Measurements from ENCODE around the gene WFIKKN1.

The WFIKKN1 gene

DNA sequence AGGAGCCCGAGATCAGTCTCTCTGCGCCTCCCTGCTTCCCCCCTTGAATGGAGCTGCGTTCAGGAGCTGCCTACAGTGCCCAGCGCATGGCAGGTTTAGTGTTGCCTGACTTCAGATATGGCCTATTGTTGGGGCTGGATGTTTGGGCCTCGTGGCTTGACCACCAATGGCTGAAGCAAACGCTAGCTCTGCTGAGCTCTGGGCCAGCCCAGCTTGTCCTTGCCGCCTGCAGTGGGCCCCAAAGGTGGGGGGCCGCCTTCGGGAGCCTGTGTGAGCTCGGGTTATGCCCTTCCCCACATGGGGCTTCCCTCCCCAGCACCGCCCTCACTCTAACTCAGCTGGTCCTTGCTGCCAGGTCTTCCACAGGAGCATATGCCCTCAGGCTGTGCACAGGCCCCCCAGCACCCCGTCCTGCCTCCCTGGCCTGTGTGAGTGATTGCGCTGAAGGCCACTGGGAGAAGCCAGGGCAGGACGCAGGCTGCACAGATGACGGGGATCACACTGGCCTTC is 7.3 kb downstream of the WFIKKN1 start:
- no peak for DNase-seq

DNA sequence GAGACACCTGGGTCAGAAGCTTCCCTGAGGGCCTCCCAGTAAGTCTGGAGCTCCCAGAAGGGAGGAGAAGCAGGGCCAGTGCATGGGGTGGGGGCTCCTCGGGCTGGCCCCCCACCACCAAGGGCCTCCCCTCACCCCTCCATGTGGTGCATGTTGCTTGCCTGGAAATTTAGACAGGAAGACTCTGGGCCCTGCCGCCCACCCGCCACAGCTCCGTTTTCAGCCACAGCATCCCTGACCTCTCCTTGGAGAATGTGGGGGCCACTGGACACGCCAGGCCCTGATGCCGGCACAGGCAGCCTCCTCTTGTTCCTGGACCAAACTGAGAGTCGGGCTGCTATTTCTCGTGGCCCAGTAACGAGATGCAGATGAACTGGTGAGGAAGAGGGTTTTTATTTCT is 8.1 kb downstream of the WFIKKN1 start:
- no peak for DNase-seq

DNA sequence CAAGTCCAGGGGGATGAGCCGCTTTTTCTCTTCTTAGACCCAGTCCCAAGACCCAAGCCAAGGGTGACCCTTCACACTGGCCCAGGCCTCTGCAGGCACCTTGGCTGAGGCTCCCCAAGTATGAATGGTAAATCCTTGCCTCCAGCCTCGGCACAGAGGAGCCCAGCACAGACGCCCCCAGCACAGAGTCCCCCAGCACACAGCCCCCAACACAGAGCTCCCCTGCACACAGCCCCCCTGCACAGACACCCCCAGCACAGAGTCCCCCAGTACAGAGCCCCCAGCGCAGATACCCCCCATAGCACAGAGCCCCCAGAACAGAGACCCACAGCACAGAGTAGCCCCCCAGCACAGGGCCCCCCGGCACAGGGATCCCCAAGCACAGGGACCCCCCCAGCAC is 9.8 kb downstream of the WFIKKN1 start:
- no peak for DNase-seq

DNA sequence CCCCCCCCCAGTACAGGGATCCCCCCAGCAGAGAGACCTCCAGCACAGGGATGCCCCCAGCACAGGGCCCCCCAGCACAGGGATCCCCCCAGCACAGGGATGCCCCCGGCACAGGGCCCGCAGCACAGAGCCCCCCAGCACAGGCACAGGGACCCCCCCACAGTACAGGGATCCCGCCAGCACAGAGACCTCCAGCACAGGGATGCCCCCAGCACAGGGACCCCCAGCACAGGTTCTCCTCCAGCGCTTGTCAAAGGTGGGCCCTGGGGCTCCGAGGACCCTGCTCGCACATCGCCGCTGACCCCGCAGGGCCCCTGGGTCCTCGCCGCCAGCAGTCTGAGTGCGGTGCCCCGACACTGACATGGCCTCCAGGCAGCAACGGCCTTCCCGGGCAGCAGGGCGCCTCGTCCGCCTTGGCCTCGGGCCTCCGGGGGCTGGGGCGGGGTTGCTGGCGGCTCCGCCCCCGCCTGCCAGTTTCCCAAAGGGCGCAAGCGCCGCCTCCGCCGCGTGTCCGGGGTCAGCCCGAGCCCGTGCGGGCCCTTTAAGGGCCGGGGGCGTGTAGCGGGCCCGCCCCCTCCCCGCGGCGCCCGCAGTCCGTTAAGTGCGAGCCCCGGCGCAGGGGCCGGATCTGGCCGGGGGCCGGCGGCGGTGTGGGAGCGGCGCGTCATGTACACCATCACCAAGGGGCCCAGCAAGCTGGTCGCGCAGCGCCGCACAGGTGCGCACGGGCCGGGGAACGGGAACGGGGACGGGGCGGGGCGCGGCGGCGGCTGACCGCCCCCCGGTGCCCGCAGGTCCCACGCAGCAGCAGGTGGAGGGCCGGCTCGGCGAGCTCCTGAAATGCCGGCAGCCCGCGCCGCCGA is 10.8 kb downstream of the WFIKKN1 start, which contains the start of gene MCRIP2:
Gene MCRIP2, plus strand, starts transcription at position 503 of the 863 bp plus-strand sequence. Its CDS starts 164 bp downstream, at position 667.
- peak; percentile 78 for DNase-seq

DNA sequence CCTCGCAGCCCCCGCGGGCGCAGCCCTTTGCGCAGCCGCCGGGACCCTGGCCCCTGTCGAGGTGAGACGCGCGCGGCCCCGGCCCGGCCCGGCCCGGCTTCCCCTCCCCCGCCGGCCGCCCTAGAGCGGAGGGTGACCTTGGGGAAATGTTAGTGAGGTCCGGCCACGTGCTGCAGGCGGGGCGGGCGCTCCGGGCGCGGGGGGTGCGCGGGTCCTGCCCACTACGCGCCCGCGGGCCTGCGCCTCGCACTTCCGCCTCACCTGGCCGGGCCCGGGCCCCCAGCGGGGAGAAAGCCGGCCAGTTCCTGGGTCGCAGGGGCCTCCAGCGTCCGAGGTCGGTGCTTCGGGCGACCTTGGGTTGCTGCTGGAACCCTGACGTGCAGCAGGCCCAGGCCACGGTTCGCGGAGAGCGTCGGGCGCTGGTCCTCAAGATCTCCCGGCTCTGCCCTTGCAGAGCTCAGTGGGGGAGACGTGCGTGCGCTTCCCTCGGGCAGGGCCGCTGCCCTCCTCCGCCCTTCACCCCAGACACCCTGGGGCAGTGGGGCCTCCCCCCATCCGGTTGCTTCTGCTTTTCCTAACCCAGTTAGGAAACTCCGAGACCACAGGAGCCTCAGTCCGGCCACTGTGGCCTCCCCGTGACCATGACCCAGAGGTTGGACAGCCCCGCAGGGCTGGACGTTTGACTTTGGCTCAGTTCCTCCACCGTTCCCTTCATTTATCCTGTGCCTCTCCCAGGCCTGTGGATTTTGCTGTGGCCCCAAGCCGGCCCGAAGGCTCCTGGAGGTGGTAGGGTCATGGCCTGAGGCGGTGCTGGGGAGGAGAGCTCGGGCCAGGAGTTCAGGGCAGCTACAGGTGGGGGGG is 11.6 kb downstream of the WFIKKN1 start:
- DNase-seq: peak; percentile 46

DNA sequence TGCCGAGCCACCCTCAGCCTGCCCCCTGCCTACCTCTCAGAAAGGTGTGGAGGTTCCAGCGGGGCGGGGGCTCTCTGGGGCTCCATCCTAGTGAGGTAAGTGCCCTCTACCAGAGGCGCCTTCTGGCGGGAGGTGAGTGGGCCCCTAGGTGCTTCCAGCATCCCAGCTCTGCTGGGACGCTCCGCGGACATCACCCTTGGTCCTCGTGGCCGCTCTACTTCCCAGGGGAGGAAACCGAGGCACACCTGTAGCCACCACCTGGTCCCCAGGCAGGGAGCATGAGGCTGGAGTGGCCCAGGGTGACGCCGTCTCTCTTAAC is 12.2 kb downstream of the WFIKKN1 start:
- no peak for DNase-seq

DNA sequence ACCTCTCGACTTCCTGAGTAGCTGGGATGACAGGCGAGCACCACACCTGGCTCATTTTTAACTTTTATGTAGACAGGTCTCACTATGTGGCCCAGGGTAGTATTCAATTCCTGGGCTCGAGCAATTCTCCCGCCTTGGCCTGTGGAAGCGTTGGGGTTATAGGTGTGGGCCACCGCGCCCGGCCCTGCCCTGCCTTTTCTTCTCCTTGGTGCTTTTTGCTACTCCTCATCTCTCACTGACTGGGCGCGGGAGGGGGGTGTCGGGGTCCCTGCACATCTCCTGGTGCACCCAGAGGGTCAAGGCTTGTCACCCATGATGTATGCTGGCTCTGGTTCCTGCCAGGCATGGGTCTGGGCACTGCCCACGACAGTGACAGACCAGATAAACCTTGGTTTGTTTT is 13.8 kb downstream of the WFIKKN1 start:
- no peak for DNase-seq

DNA sequence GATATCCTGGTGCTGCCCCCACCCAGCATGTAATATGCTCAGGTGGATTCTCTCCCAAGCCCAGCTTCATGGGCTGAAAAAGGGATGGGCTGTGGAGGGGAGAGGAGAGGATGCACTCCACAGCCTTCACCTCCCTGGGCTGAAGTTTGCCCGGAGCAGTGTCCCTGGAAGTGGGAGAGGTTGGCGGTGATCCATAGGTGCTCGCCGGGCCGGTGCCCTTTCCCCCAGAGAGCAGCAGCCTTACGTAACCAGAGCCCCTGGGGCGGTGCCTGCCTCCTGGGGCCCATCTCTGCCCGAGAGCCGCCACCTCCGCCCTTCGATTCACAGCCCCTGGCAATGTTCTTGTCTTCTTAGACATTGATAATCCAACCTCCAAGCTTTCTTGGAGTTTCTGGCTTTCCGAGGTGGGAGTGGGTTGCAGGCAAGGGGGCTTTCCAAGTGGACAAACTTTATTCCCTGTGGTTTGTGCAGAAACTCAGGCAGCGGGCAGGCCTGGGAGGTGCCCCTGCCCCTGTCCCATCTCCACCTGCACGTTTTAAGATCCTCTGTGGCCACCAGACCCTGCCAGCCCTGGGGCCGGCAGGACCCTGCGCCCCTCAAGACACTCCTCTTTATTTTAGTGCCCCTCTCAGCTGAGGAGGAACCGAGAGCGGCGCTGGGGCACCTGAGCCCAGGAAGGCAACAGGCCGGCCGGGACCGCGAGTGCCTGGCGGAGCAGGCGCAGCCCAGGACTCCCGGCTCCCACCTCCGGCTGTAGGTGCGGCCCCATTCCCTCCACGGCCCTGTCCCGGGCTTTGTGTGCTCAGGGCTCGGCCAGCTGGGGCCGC is 15.3 kb downstream of the WFIKKN1 start:
- no peak for DNase-seq

DNA sequence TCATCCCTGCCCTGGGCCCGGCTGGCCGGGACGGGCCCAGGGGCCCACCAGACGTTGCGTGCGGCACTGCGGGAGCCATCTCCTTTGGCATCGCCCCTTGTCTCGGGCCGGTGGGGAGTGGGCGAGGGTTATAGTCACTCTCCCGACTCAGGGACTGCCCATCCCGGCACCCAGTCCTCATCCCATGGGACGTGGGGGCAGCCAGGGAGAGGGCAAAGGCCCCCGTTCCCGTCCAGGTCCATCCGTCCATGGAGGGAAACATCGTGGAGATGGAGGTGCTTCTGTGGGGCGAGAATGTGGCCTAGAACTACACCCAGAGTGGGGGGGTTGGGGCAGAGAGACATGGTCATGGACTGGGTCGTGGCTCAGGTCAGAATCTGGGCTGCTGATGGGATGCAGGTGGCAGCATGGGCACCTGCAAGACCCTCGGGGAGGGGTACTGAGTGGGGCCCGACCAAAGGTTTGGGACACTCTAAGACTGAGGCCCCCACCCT is 15.9 kb downstream of the WFIKKN1 start:
- no peak for DNase-seq

DNA sequence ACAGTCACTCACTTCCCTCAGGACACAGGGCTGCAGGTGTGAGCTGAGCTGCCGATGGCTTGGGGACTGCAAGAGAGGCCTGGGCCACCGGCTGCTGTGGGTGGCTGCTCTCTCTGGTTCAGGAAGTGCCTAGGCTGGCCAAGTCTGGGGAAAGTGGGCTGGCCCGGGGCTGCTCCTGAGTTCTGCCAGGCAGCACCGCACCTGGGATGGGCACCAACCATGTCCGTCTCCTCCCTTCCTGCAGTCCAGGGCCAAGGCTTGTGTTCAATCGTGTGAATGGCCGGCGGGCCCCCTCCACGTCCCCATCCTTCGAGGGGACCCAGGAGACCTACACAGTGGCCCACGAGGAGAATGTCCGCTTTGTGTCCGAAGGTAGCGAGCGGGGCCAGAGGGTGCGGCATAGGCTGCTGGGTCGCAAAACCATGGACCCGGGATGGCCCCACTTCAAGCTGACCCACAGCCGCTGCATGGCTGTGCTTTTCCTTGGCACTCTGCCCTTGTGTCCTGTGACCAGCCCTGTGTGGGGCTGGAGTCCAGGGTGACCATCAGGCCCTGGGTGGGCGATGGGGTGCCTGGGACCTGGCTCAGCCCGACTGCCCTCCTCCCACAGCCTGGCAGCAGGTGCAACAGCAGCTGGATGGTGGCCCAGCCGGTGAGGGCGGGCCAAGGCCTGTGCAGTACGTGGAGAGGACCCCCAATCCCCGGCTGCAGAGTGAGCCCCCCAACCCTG is 16.6 kb downstream of the WFIKKN1 start:
- DNase-seq: no peak

DNA sequence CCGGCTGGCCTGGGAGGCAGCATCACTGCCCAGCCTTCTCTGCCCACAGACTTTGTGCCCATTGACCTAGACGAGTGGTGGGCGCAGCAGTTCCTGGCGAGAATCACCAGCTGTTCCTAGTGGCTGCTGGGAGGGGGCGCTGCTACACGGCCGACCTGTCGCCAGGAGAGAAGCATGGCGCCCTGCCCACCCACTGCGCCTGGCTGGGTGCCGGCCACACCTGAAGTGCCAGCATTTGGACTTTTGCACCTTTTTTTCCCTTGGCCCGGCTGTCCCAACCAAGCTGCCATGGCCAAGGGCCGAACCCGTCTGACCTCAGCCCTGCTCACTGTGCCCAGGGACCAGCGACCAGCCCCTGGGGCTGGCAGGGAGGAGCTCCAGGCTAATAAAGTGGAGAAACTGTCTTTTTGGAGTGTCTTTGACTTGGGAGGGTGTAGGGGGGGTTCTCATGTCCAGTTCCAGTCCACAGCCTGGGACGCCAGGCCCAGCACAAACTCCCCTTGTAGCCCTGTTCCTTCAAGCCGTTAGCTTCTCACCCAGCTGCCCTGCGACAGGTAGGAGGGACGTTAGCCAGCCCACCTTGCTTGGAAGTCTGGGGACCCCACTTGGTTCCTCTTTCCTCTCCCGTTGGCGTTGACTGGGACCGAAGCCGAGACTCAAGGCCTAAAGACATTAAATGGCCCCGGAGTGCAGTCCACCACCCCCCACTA is 17.4 kb downstream of the WFIKKN1 start:
- DNase-seq: peak; percentile 50

DNA sequence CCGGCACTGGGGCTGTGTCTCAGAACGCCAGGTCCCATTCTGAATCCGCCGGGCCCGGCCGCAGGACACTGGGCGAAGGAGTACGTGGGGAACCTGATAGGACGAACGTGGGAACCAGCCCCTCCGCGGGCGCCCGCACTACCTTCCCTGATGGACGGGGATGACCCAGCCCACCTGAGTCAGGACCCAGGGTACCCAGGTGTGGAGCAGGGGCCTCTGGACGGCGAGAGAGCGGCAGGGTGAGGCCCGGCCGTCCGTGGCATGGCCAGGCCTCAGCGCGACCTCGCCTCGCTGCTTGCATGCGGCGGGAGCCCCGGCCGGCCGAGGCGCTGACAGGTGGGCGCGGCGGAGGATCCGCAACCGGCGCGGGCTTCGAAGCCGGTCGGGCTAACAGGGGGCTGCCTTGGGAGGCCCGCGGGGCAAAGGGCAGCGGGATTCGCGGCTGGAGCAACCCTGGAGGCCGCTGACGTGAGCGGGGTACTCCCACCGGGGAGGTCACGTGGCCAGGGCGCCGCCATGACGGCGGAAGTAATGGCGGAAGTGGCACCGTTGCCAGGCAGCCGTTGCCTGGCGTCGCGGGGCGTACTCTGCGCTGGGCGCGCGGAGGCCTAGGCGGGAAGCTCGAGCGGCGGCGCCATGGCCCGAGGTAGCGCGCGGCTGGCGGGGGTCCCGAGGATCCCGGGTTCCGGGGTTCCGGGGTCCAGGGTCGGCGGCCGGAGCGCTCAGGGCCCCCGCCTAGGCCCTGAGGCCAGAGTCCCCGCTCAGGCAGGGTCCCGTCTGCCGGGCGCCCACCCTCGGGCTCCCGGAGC is 18.2 kb downstream of the WFIKKN1 start, which contains the start of gene WDR90:
Gene WDR90, plus strand, starts transcription at position 585 of the 809 bp plus-strand sequence. Its CDS starts 52 bp downstream, at position 637.
- peak; percentile 91 for DNase-seq

DNA sequence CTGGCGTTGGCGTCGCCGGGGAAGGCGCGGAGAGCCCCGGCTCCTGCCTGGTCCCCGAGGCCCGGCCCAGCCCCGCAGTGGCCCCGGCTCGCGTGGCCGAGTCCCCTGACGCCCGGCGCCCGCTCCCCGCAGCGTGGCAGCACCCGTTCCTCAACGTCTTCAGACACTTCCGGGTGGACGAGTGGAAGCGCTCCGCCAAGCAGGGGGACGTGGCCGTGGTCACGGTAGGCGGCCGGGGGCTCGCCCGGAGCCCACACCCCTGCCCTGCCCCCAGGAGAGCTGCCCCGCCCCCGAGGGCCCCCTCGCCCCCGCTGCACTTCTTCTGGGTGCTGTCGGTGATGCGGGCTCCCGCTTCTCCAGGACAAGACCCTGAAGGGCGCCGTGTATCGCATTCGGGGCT is 18.8 kb downstream of the WFIKKN1 start:
- no peak for DNase-seq

DNA sequence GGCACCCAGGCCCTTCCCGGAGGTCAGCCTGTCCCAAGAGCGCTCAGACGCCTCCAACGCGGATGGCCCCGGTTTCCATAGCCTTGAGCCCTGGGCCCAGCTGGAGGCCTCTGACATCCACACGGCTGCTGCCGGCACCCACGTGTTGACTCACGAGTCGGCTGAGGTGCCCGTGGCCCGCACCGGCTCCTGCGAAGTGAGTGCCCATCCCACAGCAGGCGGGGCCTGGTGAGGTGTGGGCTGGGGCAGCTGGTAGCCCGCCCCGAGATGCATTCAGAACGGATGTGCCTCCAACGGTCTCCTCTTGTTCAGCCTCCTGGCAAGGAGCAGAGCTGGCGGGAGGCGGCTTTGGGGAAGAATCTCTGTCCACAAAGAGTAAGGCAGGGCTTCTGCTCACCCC is 21.1 kb downstream of the WFIKKN1 start:
- DNase-seq: no peak

DNA sequence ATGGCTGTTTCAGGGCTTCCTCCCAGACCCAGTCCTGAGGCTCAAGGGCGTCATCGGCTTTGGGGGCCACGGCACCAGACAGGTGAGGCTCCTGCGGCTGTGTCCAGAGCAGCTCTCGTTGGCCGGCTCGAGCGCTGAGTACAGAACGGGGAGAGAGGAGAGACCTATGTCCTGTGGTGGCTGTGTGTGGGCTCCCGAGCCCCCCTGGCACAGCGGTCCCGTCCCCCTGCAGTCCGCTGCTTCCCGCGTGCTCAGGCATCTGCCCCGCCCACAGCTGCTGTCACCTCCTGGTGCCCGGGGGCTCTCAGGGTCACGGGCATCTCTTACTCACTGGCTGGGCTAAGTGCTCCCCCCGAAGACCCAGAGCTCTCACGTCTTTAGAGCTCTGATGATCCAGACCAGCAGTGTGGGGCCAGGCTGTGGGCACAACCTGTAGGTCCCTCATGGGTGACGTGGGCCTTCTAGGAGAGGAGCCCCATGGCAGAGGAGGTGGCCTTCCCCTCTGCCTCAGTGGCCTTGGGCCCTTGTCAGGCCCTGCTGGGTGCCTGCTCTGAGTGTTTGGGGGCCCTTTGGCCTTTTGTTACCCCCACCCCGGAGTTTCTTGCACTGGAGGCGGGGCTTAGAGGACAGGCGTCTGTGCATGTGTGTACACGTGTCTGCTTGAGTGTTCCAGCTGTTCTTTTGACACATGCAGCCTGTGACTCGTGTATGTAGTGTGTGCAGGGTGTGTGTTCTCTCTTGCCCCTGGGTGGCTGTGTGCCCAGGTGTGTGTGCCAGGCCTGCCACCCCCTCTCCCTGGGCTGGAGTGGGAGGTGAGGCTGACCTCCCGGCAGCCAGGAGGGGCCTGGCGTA is 21.9 kb downstream of the WFIKKN1 start:
- no peak for DNase-seq

DNA sequence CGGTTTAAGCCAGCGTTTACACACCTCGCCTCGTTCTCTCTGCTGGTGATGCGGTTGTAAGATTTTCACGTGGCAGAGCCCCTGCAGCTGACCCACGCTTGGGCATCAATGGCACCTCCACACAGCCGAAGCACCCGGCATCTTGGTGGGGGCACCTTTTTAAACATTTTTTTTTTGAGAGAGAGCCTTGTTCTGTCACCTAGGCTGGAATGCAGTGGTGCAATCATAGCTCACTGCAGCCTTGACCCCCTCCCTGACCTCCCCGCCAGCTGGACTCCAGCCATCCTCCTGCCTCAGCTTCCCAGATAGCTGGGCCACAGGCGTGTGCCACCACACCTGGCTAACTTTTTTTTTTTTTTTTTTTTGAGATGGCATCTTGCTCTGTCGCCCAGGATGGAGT is 23.2 kb downstream of the WFIKKN1 start:
- DNase-seq: no peak

DNA sequence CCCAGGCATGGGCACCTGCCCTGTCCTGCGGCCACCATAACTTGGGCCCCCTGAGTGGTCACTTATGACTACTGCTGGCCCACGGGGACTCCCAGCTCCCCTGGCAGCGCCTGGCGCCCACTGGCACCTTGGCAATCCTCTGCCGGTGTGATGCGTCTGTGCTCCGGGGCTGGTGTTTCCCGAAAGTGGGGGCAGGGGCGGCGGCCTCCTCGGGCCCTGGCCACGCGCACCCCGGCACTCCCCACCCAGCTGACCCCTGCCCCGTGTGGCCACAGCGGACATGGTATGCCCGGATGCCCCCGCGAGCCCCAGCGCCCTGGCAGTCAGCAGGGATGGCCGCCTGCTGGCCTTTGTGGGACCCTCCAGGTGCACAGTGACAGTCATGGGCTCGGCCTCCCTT is 26.7 kb downstream of the WFIKKN1 start:
- DNase-seq: no peak

DNA sequence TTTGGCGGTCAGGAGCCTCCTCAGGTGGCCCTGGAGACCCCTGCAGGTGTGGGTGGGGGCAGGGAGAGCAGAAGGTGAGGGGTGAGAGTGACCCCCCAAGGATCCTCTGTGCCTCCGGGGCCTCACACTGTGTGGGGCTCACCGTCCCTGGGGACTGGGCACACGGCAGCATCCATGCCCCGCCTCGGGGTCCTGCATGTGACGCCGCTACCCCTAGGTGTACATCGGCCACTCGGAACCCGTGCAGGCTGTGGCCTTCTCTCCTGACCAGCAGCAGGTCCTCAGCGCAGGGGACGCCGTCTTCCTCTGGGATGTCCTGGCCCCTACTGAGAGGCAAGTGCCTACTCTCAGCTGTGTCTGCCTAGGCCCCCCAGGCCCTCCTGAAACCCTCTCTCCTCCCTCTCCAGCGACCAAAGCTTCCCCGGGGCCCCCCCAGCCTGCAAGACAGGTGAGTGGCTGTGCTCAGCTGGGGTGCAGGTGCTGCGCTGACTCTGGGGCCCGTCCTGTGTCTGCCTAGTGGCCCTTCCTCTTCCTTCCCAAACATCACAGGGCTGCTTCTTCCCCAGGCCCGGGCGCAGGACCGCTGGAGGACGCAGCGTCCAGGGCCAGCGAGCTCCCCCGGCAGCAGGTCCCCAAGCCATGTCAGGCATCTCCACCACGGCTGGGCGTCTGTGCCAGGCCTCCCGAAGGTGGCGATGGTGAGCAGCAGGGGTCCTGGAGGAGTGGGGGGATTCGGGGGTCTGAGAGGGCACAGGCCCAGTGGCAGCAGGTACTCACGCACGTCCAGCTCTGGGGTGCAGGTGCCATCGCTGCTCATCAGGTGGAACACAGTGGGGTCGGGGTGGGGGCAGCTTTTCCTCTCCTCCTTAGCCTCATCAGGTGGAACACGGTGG is 28.1 kb downstream of the WFIKKN1 start:
- no peak for DNase-seq

Data from stimulated activated CD4-positive, alpha-beta T cell treated with anti-CD3 and anti-CD28 coated beads, Interleukin-12 subunit alpha, Interleukin-12 subunit beta, amount 100 ng/mL, for 4 hours (primary cell).